ENCODE results near the gene VPS13C. TPM values are rescaled to one million over a fixed set of nuclear protein-coding genes. Genes with fewer than 3 reads are reported as not detected.
"Not testable (repeated sequence)": the region's sequence is repeated elsewhere in the genome, so short reads cannot be mapped to it uniquely, and the experiment has no call there.

The VPS13C gene
- total RNA-seq, 3 donors from 2014 or later = 15.5 to 20.6 (median 18.1) TPM

DNA sequence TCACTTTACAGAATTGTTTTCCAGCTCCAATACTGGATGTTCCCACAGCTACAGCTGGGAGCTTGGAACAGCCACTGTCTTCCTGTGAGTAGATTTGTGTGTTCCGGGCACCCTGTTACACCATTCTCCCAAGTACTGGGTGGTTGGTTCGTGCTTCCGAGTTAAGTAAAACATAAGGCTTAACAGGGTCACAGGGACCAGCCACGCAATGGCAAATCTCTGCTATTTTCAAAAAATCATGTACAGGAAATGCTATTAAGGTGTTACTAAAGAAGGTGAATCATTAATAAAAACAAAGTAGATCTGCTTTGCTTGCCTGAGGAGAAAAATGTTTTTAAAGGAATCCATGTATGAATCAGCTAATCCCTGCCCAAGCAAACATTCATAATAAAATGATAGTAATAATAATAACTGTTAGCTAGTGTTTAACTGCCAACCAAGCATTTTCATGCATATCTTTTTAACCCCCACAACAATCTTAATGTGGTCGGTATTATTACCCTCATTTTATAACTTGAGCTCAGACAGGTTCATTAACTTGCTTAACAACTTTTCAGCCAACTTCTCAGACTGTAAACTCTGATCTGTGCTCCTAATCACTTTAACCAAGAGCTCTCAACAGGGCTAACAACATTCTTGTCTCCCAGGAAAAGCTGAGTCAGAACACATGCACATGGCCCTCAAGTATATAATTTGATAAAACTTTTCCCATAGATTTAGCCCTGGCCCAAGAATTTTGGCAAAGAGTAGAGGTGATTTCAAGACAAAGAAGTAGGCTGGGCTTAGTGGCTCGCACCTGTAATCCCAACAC lies 3.8 kb upstream of the VPS13C start:
- DNase-seq = no peak
- H3K27me3 Mint-ChIP-seq (ENCODE audit: low read depth) = peaks cover 18% of the 10 kb centered on the region
- no peaks in the 10 kb centered on the region for H3K36me3 Mint-ChIP-seq (ENCODE audit: insufficient read depth)
- ATAC-seq = no peak
- peaks cover 40% of the 10 kb centered on the region for H3K4me1 Mint-ChIP-seq (ENCODE audit: low read depth)
- no peaks in the 10 kb centered on the region for H3K9me3 Mint-ChIP-seq
- no peak overlapping the region for H3K4me3 Mint-ChIP-seq

DNA sequence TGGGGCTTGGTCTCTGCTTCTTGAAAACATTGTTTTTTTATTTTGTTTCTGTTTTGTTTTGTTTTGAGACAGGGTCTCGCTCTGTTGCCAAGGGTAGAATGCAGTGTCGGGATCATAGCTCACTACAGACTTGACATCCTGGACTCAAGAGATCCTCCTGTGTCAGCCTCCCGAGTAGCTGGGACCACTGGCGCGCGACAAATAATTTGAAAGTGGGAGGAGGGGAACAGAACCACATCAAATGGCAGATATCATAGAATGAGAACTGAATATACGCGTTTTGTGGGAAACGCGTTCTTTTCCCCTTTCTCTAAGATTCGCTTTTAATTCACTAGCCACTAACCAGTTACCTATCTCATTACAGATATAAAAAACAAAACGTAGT lies 641 bp upstream of the VPS13C start:
- DNase-seq (no peak), ATAC-seq (peak; percentile 22 to 27)
- peaks cover 4% of the 10 kb centered on the region for H3K36me3 Mint-ChIP-seq (ENCODE audit: insufficient read depth)
- peak overlapping the region; percentile 98 for H3K4me3 Mint-ChIP-seq
- no peaks in the 10 kb centered on the region for H3K27me3 Mint-ChIP-seq (ENCODE audit: low read depth)
- no peaks in the 10 kb centered on the region for H3K9me3 Mint-ChIP-seq
- peaks cover 39% of the 10 kb centered on the region for H3K4me1 Mint-ChIP-seq (ENCODE audit: low read depth)

GRCh38 chr15:62059816-62060112 lies 483 bp downstream of the VPS13C start:
- ATAC-seq (peak; percentile 73 to 74), DNase-seq (peak; percentile 35)
- no peaks in the 10 kb centered on the region for H3K9me3 Mint-ChIP-seq
- H3K4me1 Mint-ChIP-seq (ENCODE audit: low read depth) = peaks cover 47% of the 10 kb centered on the region
- H3K27me3 Mint-ChIP-seq (ENCODE audit: low read depth) = no peaks in the 10 kb centered on the region
- peak overlapping the region; percentile 98 for H3K4me3 Mint-ChIP-seq
- H3K36me3 Mint-ChIP-seq (ENCODE audit: insufficient read depth) = peaks cover 4% of the 10 kb centered on the region

GRCh38 chr15:62059108-62059815 lies 985 bp downstream of the VPS13C start:
- Mint-ChIP-seq H3K27me3 (ENCODE audit: low read depth) (no peaks in the 10 kb centered on the region), H3K4me3 (peak overlapping the region; percentile 98), H3K9me3 (no peaks in the 10 kb centered on the region), H3K36me3 (ENCODE audit: insufficient read depth) (peaks cover 4% of the 10 kb centered on the region), H3K4me1 (ENCODE audit: low read depth) (peaks cover 52% of the 10 kb centered on the region)
- no peak for DNase-seq
- ATAC-seq = no peak

GRCh38 chr15:62058327-62059028 lies 1.8 kb downstream of the VPS13C start:
- Mint-ChIP-seq H3K4me1 (ENCODE audit: low read depth) (peaks cover 58% of the 10 kb centered on the region), H3K4me3 (peak overlapping the region; percentile 98), H3K36me3 (ENCODE audit: insufficient read depth) (peaks cover 4% of the 10 kb centered on the region), H3K27me3 (ENCODE audit: low read depth) (no peaks in the 10 kb centered on the region), H3K9me3 (no peaks in the 10 kb centered on the region)
- ATAC-seq (no peak), DNase-seq (no peak)

DNA sequence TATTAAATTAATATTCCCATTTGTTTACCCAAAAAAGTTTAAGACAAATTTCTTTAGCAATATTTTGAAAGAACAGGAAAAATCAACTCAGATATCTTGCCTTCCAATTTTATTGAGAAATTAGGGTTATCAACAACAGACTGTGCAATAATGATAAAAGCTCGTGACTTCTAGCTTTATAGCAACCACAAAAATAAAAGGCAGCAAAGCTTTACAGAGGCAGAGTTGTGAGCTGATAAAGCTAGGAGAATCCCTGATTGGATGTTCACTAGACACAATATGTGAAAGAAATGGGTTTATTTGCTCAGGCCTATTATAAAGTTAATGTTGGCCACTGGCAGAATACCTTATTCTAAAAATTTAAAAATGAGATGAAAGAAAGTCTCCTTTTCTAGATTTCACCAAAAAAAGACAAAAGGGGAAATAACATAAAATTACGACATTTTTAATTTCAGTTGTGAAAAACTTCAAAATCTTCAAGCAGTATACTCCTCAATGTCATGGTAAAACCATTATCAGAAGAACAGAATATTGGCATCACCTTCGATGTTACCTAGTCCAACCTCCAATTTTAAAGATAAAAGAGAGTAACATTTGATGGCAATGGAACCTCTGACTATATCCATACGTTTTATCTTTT lies 2.8 kb downstream of the VPS13C start:
- no peak for ATAC-seq
- peaks cover 4% of the 10 kb centered on the region for H3K36me3 Mint-ChIP-seq (ENCODE audit: insufficient read depth)

GRCh38 chr15:62054979-62055378 lies 5.3 kb downstream of the VPS13C start:
- peaks cover 54% of the 10 kb centered on the region for H3K4me1 Mint-ChIP-seq (ENCODE audit: low read depth)
- no peaks in the 10 kb centered on the region for H3K27me3 Mint-ChIP-seq (ENCODE audit: low read depth)
- H3K4me3 Mint-ChIP-seq = no peak overlapping the region
- H3K36me3 Mint-ChIP-seq (ENCODE audit: insufficient read depth) = peaks cover 5% of the 10 kb centered on the region
- DNase-seq = no peak
- H3K9me3 Mint-ChIP-seq = no peaks in the 10 kb centered on the region
- no peak for ATAC-seq

More for the DNA sequence above, 2.8 kb downstream of the VPS13C start:
- no peaks in the 10 kb centered on the region for H3K27me3 Mint-ChIP-seq (ENCODE audit: low read depth)
- no peaks in the 10 kb centered on the region for H3K9me3 Mint-ChIP-seq
- H3K4me1 Mint-ChIP-seq (ENCODE audit: low read depth) = peaks cover 60% of the 10 kb centered on the region
- no peak for DNase-seq
- H3K4me3 Mint-ChIP-seq = no peak overlapping the region

DNA sequence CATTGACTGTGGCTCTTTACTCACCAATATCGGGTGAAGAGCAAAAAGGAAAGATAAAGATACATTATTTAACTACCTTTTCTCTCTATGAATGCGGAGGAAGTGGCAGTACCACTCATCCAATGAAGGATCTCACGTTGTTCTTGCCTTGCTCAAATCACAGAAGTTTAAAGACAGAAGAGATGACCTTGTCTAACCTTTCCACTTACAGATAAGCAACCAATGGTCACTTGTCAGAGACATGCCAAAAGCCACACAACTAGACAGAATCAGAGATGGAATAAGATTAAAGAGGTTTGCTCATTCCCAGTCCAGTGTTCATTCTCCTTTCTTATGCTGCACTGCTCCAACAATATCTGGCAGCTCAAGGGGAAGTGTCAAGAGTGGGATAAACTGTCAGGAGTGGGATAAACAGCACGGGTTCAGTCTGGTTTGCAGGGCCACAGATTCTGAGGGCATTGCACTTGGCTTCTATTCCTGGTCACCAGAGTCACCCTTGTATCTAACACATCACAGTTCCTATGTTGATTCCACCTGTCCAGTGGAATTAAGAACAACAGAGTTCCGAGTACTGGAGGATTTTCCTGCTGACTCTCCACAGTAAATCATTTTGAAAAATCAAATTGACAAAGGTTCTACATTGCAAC lies 6.7 kb downstream of the VPS13C start:
- Mint-ChIP-seq H3K36me3 (ENCODE audit: insufficient read depth) (peaks cover 10% of the 10 kb centered on the region), H3K4me1 (ENCODE audit: low read depth) (peaks cover 52% of the 10 kb centered on the region), H3K4me3 (no peak overlapping the region), H3K27me3 (ENCODE audit: low read depth) (no peaks in the 10 kb centered on the region), H3K9me3 (no peaks in the 10 kb centered on the region)
- no peak for ATAC-seq
- DNase-seq = no peak

DNA sequence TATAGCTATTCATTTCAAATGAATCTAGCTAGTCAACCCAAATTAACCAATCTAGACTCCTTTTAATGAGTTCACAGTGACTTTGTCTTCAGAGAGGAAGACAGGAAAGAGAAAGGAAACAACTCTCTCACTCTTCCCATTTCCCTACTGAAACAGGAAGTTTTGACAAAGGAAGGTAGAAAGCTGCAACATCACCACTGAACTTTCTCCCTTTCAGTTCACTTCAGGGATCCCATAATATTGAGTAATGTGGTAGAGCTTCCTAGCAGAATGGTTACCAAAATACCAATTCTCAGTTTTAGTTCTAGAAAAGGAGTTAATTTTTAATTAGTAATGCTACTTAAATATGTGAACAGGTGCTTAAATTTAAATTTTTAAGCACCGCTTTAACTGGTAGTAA lies 7.5 kb downstream of the VPS13C start:
- peaks cover 10% of the 10 kb centered on the region for H3K36me3 Mint-ChIP-seq (ENCODE audit: insufficient read depth)
- DNase-seq (no peak), ATAC-seq (no peak)
- H3K27me3 Mint-ChIP-seq (ENCODE audit: low read depth) = no peaks in the 10 kb centered on the region
- H3K4me1 Mint-ChIP-seq (ENCODE audit: low read depth) = peaks cover 48% of the 10 kb centered on the region
- no peaks in the 10 kb centered on the region for H3K9me3 Mint-ChIP-seq
- no peak overlapping the region for H3K4me3 Mint-ChIP-seq

GRCh38 chr15:62051166-62051565 lies 9.1 kb downstream of the VPS13C start:
- Mint-ChIP-seq H3K36me3 (ENCODE audit: insufficient read depth) (peaks cover 7% of the 10 kb centered on the region), H3K4me1 (ENCODE audit: low read depth) (peaks cover 54% of the 10 kb centered on the region), H3K9me3 (no peaks in the 10 kb centered on the region)

GRCh38 chr15:62050115-62050514 lies 10.1 kb downstream of the VPS13C start:
- H3K4me1 Mint-ChIP-seq (ENCODE audit: low read depth) = peaks cover 57% of the 10 kb centered on the region
- H3K4me3 Mint-ChIP-seq = no peak overlapping the region
- ATAC-seq = no peak
- no peaks in the 10 kb centered on the region for H3K27me3 Mint-ChIP-seq (ENCODE audit: low read depth)
- no peaks in the 10 kb centered on the region for H3K9me3 Mint-ChIP-seq
- H3K36me3 Mint-ChIP-seq (ENCODE audit: insufficient read depth) = peaks cover 6% of the 10 kb centered on the region
- DNase-seq = no peak

More at GRCh38 chr15:62051166-62051565, 9.1 kb downstream of the VPS13C start:
- DNase-seq (no peak), ATAC-seq (no peak)
- H3K4me3 Mint-ChIP-seq = no peak overlapping the region
- H3K27me3 Mint-ChIP-seq (ENCODE audit: low read depth) = no peaks in the 10 kb centered on the region

- H3K4me1 Mint-ChIP-seq (ENCODE audit: low read depth) = peaks cover 46% of the 10 kb centered on the region
- DNase-seq; ATAC-seq; H3K36me3 Mint-ChIP-seq (ENCODE audit: insufficient read depth); H3K27me3 Mint-ChIP-seq (ENCODE audit: low read depth); H3K9me3 Mint-ChIP-seq; H3K4me3 Mint-ChIP-seq: not testable (repeated sequence)
These were observed 12.0 kb downstream of the VPS13C start for GRCh38 chr15:62048254-62048653.

DNA sequence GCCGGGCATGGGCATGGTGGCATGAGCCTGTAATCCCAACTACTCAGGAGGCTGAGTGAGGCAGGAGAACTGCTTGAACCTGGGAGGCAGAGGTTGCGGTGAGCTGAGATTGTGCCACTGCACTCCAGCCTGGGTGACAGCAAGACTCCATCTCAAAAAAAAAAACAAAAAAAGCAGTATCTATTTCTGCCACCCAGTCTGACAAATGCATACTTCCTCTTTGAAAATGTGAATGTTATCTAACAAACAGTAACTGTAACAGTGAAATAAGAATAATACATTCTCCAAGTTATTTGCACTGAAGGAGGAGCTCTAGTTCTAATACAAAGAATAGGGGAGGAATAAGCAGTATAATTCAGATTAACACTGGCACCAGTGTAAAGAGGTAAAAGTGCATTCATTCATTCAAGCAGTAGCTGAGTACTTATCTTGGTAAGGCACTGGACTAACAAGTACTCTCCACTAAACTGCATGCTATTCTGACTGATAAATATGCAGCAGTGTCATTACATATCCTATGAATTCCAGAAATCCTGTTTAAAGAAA lies 12.9 kb downstream of the VPS13C start:
- ATAC-seq (no peak), DNase-seq (no peak)
- Mint-ChIP-seq H3K4me1 (ENCODE audit: low read depth) (peaks cover 42% of the 10 kb centered on the region), H3K4me3 (no peak overlapping the region), H3K27me3 (ENCODE audit: low read depth) (no peaks in the 10 kb centered on the region), H3K9me3 (no peaks in the 10 kb centered on the region), H3K36me3 (ENCODE audit: insufficient read depth) (peaks cover 8% of the 10 kb centered on the region)

All from activated T-cell treated with anti-CD3 and anti-CD28 coated beads, Interleukin-2, amount 50 U/mL, for 4 hours (primary cell).